GM12873 (cell line): ENCODE measurements around the gene COL6A3.

ENCODE experiments used
- TF ChIP-seq, protein P1 (sequence below): IDR thresholded peaks from 2 replicates; pipeline ENCODE4 v1.5.1; 2012; ENCODE audit warnings: low read depth, mild to moderate bottlenecking, moderate library complexity, low read length, control low read depth; ENCODE audit not compliant: insufficient read depth; ENCODE audit errors: missing control alignments

Gene COL6A3

GRCh38 chr2:237453671-237454070 lies 39.7 kb upstream of the COL6A3 start:
- TF ChIP-seq, protein P1, sequence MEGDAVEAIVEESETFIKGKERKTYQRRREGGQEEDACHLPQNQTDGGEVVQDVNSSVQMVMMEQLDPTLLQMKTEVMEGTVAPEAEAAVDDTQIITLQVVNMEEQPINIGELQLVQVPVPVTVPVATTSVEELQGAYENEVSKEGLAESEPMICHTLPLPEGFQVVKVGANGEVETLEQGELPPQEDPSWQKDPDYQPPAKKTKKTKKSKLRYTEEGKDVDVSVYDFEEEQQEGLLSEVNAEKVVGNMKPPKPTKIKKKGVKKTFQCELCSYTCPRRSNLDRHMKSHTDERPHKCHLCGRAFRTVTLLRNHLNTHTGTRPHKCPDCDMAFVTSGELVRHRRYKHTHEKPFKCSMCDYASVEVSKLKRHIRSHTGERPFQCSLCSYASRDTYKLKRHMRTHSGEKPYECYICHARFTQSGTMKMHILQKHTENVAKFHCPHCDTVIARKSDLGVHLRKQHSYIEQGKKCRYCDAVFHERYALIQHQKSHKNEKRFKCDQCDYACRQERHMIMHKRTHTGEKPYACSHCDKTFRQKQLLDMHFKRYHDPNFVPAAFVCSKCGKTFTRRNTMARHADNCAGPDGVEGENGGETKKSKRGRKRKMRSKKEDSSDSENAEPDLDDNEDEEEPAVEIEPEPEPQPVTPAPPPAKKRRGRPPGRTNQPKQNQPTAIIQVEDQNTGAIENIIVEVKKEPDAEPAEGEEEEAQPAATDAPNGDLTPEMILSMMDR, result no peak

GRCh38 chr2:237452861-237453260 lies 38.9 kb upstream of the COL6A3 start:
- TF ChIP-seq, protein P1, result no peak

- TF ChIP-seq, protein P1, result no peak
Observed at GRCh38 chr2:237451643-237452469, 37.9 kb upstream of the COL6A3 start.

- TF ChIP-seq, protein P1, result no peak
Observed at GRCh38 chr2:237450583-237450982, 36.6 kb upstream of the COL6A3 start.

- TF ChIP-seq, protein P1, result no peak
Observed at GRCh38 chr2:237450108-237450507, 36.1 kb upstream of the COL6A3 start.

DNA sequence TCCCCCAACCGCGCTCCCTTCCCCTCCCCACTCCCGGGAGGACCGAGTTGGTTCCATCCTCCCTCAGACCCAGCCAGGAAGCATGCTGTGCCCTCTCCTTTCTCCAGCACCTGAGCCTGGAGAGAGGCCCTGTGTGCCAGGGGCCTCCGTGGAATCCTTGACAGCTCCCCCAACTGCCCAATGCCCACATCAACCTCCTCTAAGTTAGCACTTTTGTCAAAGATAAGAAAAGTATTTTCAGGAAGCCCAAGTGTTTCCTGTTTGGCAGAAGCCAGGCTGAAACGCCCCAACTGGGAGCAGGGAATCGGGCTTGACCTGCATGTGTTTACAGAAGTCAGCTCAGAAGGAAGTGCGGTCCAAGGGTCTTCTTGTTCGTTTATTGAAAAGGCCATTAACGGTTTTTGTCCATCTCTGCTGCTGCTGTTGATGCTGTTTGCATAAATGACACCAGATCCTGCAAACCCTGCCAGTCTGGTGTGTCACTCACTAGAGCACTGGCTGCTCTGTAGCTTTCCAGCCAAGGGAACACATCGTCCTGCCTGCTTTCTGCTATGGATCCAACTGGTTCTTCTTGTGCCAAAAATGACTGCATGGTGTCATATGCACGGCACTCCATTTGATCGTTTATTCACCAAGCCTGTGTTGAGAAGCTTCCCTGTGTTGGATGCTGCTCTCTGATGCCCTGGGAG lies 35.4 kb upstream of the COL6A3 start:
- TF ChIP-seq, protein P1, result no peak

- TF ChIP-seq, protein P1, result no peak
Observed at GRCh38 chr2:237448626-237449025, 34.7 kb upstream of the COL6A3 start.
